ENCODE data around the gene CCDC88B. TPM values are rescaled to one million over a fixed set of nuclear protein-coding genes. Genes with fewer than 3 reads are reported as not detected.

The CCDC88B gene

GRCh38 chr11:64403106-64403505 lies 63.1 kb downstream of the CCDC88B start:
- no peak overlapping the region for H2BK120ac ChIP-seq (ENCODE audit: low read depth, low read length)
- no peak overlapping the region for H3K9ac ChIP-seq (ENCODE audit: low read depth, low read length, poor library complexity)
- H3K27me3 ChIP-seq (ENCODE audit: control insufficient read depth in 3 of 3, insufficient read depth in 3 of 3, low read depth in 1 of 3, low read length in 3 of 3), result peaks cover 0 to 3% (median 0%) of the 10 kb centered on the region in 3 experiments
- no peak overlapping the region for H2BK15ac ChIP-seq (ENCODE audit: low read length)
- H3K4me1 ChIP-seq (ENCODE audit: control insufficient read depth in 2 of 2, insufficient read depth in 1 of 2, low read depth in 1 of 2, low read length in 2 of 2), result peaks cover 14 to 18% of the 10 kb centered on the region in 2 donors
- whole genome bisulfite sequencing, 2 donors (ENCODE audit: extremely low coverage in 2 of 2, insufficient read length in 2 of 2, insufficient replicate concordance in 1 of 2), result no CpG with 5 or more reads among the region's 5 CpGs
- no peak overlapping the region for H3K4me3 ChIP-seq (ENCODE audit: low read length in 2 of 2)
- H3K4me2 ChIP-seq (ENCODE audit: insufficient read depth, low read length, poor library complexity, severe bottlenecking), result no peak overlapping the region
- no peak overlapping the region for H2AK5ac ChIP-seq (ENCODE audit: low read depth, low read length)
- H3K79me1 ChIP-seq (ENCODE audit: low read depth, low read length), result no peaks in the 10 kb centered on the region
- no peaks in the 10 kb centered on the region for H3K36me3 ChIP-seq (replicated peaks in 1 of 2; ENCODE audit: control insufficient read depth in 2 of 2, insufficient read depth in 2 of 2, low read length in 2 of 2)
- H3K9me3 ChIP-seq (replicated peaks in 1 of 2; ENCODE audit: control insufficient read depth in 2 of 2, insufficient read depth in 1 of 2, low read depth in 1 of 2, low read length in 2 of 2), result peaks cover 7% of the 10 kb centered on the region in 2 donors
- no peak overlapping the region for H3K14ac ChIP-seq (ENCODE audit: low read length)
- no peak overlapping the region for H2BK12ac ChIP-seq (ENCODE audit: low read length)
- peak overlapping the region; percentile 4 for H2AFZ ChIP-seq (ENCODE audit: low read length)
- no peak for DNase-seq (ENCODE audit: low spot score)
- H4K8ac ChIP-seq (ENCODE audit: low read depth, low read length), result no peak overlapping the region
- H3K18ac ChIP-seq (ENCODE audit: low read length), result no peak overlapping the region
- no peak overlapping the region for H4K91ac ChIP-seq (ENCODE audit: low read depth, low read length, poor library complexity)
- H3K4ac ChIP-seq (ENCODE audit: low read length), result no peak overlapping the region
- no peak overlapping the region for H2BK5ac ChIP-seq (ENCODE audit: low read length)
- no peak overlapping the region for H3K23ac ChIP-seq (ENCODE audit: low read depth, low read length, poor library complexity)
- no peak overlapping the region for H3K27ac ChIP-seq (replicated peaks; ENCODE audit: low read length)

- H3K4ac ChIP-seq (ENCODE audit: low read length), result peak overlapping the region; percentile 47
- peak overlapping the region; percentile 47 for H2BK5ac ChIP-seq (ENCODE audit: low read length)
- no peaks in the 10 kb centered on the region for H3K27me3 ChIP-seq (ENCODE audit: control insufficient read depth in 3 of 3, insufficient read depth in 3 of 3, low read depth in 1 of 3, low read length in 3 of 3)
- H3K9me3 ChIP-seq (replicated peaks in 1 of 2; ENCODE audit: control insufficient read depth in 2 of 2, insufficient read depth in 1 of 2, low read depth in 1 of 2, low read length in 2 of 2), result peaks cover 7% of the 10 kb centered on the region in 2 donors
- H3K4me3 ChIP-seq (ENCODE audit: low read length in 2 of 2), result no peak overlapping the region
- H2AK5ac ChIP-seq (ENCODE audit: low read depth, low read length), result no peak overlapping the region
- no peak overlapping the region for H2BK120ac ChIP-seq (ENCODE audit: low read depth, low read length)
- no peak overlapping the region for H4K91ac ChIP-seq (ENCODE audit: low read depth, low read length, poor library complexity)
- H3K36me3 ChIP-seq (replicated peaks in 1 of 2; ENCODE audit: control insufficient read depth in 2 of 2, insufficient read depth in 2 of 2, low read length in 2 of 2), result no peaks in the 10 kb centered on the region
- no peak for DNase-seq (ENCODE audit: low spot score)
- peak overlapping the region; percentile 1 for H2AFZ ChIP-seq (ENCODE audit: low read length)
- H3K14ac ChIP-seq (ENCODE audit: low read length), result no peak overlapping the region
- WGBS, 2 donors (ENCODE audit: extremely low coverage in 2 of 2, insufficient read length in 2 of 2, insufficient replicate concordance in 1 of 2), result no CpG with 5 or more reads among the region's 10 CpGs
- H3K27ac ChIP-seq (replicated peaks; ENCODE audit: low read length), result peak overlapping the region; percentile 87
- no peak overlapping the region for H3K23ac ChIP-seq (ENCODE audit: low read depth, low read length, poor library complexity)
- no peak overlapping the region for H2BK12ac ChIP-seq (ENCODE audit: low read length)
- peaks cover 14 to 23% of the 10 kb centered on the region in 2 donors for H3K4me1 ChIP-seq (ENCODE audit: control insufficient read depth in 2 of 2, insufficient read depth in 1 of 2, low read depth in 1 of 2, low read length in 2 of 2)
- H3K4me2 ChIP-seq (ENCODE audit: insufficient read depth, low read length, poor library complexity, severe bottlenecking), result no peak overlapping the region
- H3K79me1 ChIP-seq (ENCODE audit: low read depth, low read length), result no peaks in the 10 kb centered on the region
- H3K9ac ChIP-seq (ENCODE audit: low read depth, low read length, poor library complexity), result no peak overlapping the region
- H3K18ac ChIP-seq (ENCODE audit: low read length), result peak overlapping the region; percentile 87
- peak overlapping the region; percentile 62 for H2BK15ac ChIP-seq (ENCODE audit: low read length)
- H4K8ac ChIP-seq (ENCODE audit: low read depth, low read length), result no peak overlapping the region
Observed at GRCh38 chr11:64406221-64406946, 66.4 kb downstream of the CCDC88B start.

Small RNAs within 50 kb of the gene (small RNA-seq; reads per million reads assigned to genes)
- 5.9 reads per million, percentile 30 among the genes with 10 or more reads in this experiment for gene MIR1237 (ENCODE audit: insufficient read depth)
- not detected for gene MIR7155 (ENCODE audit: insufficient read depth)
- gene RF00019 (ENCODE audit: insufficient read depth), result not detected

Measured in neuronal stem cell (in vitro differentiated cells).